Smooth muscle cell (in vitro differentiated cells): ENCODE results near the gene ZNF423. TPM values are rescaled to one million over a fixed set of nuclear protein-coding genes. Genes with fewer than 3 reads are reported as not detected.

Experiments used
- DNase-seq: peaks from one replicate; lab custom pipeline; 2025; ENCODE audit not compliant: unreplicated experiment; lab: John Stamatoyannopoulos, UW
- H2AFZ ChIP-seq: fragments of 200-600 bp; sonication (generic); 2 replicates; pipeline ENCODE4 v1.6.0; 2016; ENCODE audit warnings: antibody characterized with exemption, low read depth, mild to moderate bottlenecking
- H3F3A ChIP-seq: fragments of 200-600 bp; sonication (generic); 2 replicates; pipeline ENCODE4 v1.6.0; 2017; ENCODE audit warnings: antibody characterized with exemption, low read depth
- H3K27ac ChIP-seq: fragments of 200-600 bp; sonication (generic); 2 replicates; pipeline ENCODE4 v1.5.1; 2016; ENCODE audit warnings: low read depth, mild to moderate bottlenecking
- H3K27me3 ChIP-seq: fragments of 200-600 bp; sonication (generic); 2 replicates; pipeline ENCODE4 v1.6.1; 2016; ENCODE audit warnings: low read depth, mild to moderate bottlenecking
- H3K36me3 ChIP-seq: fragments of 200-600 bp; sonication (generic); 2 replicates; pipeline ENCODE4 v1.5.1; 2016; ENCODE audit warnings: low read depth
- H3K4me1 ChIP-seq: fragments of 200-600 bp; sonication (generic); 2 replicates; pipeline ENCODE4 v1.5.1; 2016; ENCODE audit warnings: low read depth
- H3K4me2 ChIP-seq: fragments of 200-600 bp; sonication (generic); 2 replicates; pipeline ENCODE4 v1.6.0; 2016; ENCODE audit warnings: mild to moderate bottlenecking
- H3K4me3 ChIP-seq: fragments of 200-600 bp; sonication (generic); 2 replicates; pipeline ENCODE4 v1.5.1; 2016; ENCODE audit warnings: mild to moderate bottlenecking
- H3K79me2 ChIP-seq: fragments of 200-600 bp; sonication (generic); 2 replicates; pipeline ENCODE4 v1.6.0; 2016; ENCODE audit warnings: low read depth, mild to moderate bottlenecking
- H3K9ac ChIP-seq: fragments of 200-600 bp; sonication (generic); 2 replicates; pipeline ENCODE4 v1.6.0; 2016; ENCODE audit warnings: low read depth
- H3K9me3 ChIP-seq: fragments of 200-600 bp; sonication (generic); replicated peaks from 2 replicates; pipeline ENCODE4 v1.5.1; 2016; ENCODE audit warnings: low read depth
- H4K20me1 ChIP-seq: fragments of 200-600 bp; sonication (generic); 2 replicates; pipeline ENCODE4 v1.6.0; 2016; ENCODE audit warnings: low read depth
- WGBS: methylation state at CpG from one replicate; pipeline ENCODE4 v1.1.7; 2016; ENCODE audit warnings: low lambda C conversion rate; 5-methylcytosine and 5-hydroxymethylcytosine counted together
- polyA plus RNA-seq: library from polyadenylated mRNA; unstranded; fragments of >200 nt; fragmentation: Nextera tagmentation; extraction: Ambion mirVana; gene quantifications from 2 replicates; pipeline ENCODE4 v1.2.1, GENCODE V29; 2016
- total RNA-seq: library from RNA; depleted of rRNA; stranded (reverse); fragments of >200 nt; gene quantifications from 2 replicates; pipeline ENCODE4 v1.2.3, GENCODE V29; 2014
- TF ChIP-seq, protein P1 (sequence below): fragments of 200-600 bp; sonication (generic); IDR thresholded peaks from 2 replicates; pipeline ENCODE4 v1.5.1; 2017; ENCODE audit warnings: borderline replicate concordance, mild to moderate bottlenecking, antibody characterized with exemption; ENCODE audit not compliant: insufficient read depth, poor library complexity, severe bottlenecking

Gene ZNF423
- total and polyA plus RNA-seq, 2 experiments from 2014 or later, result 6.9 to 7.0 TPM

DNA sequence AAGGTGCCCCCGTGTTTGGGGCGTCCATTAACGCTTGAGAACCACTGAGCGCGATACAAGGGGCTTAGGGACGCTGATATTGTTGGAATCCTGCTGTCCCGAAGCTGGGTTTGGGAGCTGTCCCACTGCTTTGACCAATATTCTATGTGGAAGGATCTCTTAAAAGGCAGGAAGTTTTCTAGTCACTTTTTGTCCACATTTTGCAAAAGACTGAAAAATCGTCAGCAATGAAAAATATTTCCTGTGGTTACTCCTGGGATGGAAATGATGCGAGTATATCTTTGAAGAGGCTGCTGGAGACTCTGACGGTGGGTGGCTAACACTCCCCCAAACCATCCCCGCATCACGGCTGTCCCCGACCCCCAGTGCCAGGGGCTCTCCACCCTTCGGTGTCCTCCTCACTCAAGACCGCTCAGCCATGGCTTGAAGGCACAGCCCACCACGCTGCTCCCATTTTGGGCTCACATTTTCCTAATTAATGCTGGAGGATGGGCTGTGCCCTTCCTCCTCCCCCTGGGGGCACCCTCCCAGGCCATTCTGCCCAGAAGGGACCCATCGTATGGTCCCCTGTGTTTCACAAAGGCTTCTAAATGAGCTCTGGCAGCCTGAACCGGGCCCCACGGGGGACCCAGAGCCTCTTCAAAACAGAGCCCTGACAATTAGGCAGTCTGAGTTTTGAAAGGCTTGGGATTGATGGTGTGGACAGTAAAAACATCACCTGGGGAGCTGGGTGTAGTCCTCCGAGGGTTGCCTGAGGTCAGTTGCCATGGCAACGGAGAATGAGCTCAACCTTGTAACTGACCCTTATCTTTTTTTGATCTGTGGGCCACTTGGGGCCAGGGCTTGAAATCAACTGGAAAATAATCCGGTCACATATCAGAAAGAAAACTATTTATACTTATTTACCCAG lies 323.7 kb downstream of the ZNF423 start:
- H3K27me3 ChIP-seq, result no peaks in the 10 kb centered on the region
- H3K9ac ChIP-seq, result no peak overlapping the region
- H3K79me2 ChIP-seq, result no peaks in the 10 kb centered on the region
- TF ChIP-seq, protein P1, sequence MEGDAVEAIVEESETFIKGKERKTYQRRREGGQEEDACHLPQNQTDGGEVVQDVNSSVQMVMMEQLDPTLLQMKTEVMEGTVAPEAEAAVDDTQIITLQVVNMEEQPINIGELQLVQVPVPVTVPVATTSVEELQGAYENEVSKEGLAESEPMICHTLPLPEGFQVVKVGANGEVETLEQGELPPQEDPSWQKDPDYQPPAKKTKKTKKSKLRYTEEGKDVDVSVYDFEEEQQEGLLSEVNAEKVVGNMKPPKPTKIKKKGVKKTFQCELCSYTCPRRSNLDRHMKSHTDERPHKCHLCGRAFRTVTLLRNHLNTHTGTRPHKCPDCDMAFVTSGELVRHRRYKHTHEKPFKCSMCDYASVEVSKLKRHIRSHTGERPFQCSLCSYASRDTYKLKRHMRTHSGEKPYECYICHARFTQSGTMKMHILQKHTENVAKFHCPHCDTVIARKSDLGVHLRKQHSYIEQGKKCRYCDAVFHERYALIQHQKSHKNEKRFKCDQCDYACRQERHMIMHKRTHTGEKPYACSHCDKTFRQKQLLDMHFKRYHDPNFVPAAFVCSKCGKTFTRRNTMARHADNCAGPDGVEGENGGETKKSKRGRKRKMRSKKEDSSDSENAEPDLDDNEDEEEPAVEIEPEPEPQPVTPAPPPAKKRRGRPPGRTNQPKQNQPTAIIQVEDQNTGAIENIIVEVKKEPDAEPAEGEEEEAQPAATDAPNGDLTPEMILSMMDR, result no peak
- peaks cover 9% of the 10 kb centered on the region for H4K20me1 ChIP-seq
- H2AFZ ChIP-seq, result no peak overlapping the region
- H3K4me2 ChIP-seq, result no peak overlapping the region
- peaks cover 23% of the 10 kb centered on the region for H3K4me1 ChIP-seq
- DNase-seq, result no peak
- H3K27ac ChIP-seq, result no peak overlapping the region
- no peaks in the 10 kb centered on the region for H3K9me3 ChIP-seq
- H3K36me3 ChIP-seq, result no peaks in the 10 kb centered on the region
- H3F3A ChIP-seq, result no peaks in the 10 kb centered on the region
- 80% methylated on average over 22 of the region's 22 CpGs for WGBS
- H3K4me3 ChIP-seq, result no peak overlapping the region

DNA sequence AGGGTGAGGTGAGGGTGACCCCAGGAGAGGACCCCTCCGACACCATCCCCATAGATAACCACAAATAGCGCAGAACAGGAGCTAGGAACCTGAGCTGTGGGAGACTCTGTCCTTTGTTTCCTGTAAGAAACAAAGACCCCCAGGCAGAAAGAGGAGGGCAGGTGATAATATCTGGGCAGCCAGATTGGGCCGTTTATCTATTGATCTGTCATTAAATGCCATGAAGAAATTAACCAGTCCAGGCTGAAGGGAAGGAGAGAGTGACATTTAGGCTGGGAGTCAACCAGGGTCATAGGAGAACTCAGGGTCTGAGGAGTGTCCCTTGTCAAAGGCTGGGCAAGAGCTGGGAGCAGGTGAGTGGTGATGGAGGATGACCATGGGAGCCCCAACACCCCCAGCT lies 324.5 kb downstream of the ZNF423 start:
- Histone ChIP-seq H3K27me3 (no peaks in the 10 kb centered on the region), H2AFZ (no peak overlapping the region), H3K36me3 (no peaks in the 10 kb centered on the region), H3F3A (no peaks in the 10 kb centered on the region), H4K20me1 (peaks cover 10% of the 10 kb centered on the region), H3K4me1 (peaks cover 23% of the 10 kb centered on the region), H3K4me3 (no peak overlapping the region), H3K9me3 (no peaks in the 10 kb centered on the region), H3K9ac (no peak overlapping the region), H3K79me2 (no peaks in the 10 kb centered on the region), H3K27ac (no peak overlapping the region), H3K4me2 (no peak overlapping the region)
- no peak for DNase-seq
- TF ChIP-seq, protein P1, result no peak
- 92% methylated on average over 3 of the region's 3 CpGs for WGBS

DNA sequence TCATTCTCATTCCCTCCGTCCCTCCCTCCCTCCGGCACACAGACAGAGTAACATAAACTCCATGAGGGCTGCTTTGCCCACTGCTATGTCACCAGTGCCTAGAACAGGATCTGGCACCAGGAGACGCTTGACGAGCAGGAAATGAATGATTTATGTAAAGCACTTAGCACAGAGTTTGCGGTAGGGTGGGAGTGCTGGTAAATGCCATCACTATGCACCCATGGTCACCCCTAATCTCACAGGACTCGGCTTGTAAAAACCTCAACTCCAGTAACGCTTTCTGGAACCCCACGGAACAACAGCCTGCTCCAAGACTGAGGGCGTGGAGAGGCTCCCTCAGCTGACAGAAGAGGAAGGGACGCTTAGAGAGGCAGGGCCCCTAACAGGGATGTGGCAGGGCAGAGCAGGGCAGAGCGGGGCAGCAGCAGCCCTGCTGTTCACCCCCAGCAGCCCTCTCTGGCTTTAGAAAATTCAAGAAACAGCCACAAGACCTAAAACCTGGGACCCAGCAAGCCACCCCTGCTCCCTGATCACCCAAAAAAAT lies 325.4 kb downstream of the ZNF423 start:
- Histone ChIP-seq H3K27me3 (no peaks in the 10 kb centered on the region), H3K9ac (no peak overlapping the region), H2AFZ (no peak overlapping the region), H3K79me2 (no peaks in the 10 kb centered on the region), H3K9me3 (no peaks in the 10 kb centered on the region), H3K36me3 (no peaks in the 10 kb centered on the region), H3K4me3 (no peak overlapping the region), H3K27ac (no peak overlapping the region), H3K4me1 (peaks cover 23% of the 10 kb centered on the region), H4K20me1 (peaks cover 10% of the 10 kb centered on the region), H3K4me2 (no peak overlapping the region), H3F3A (no peaks in the 10 kb centered on the region)
- TF ChIP-seq, protein P1, result no peak
- no peak for DNase-seq
- WGBS, result 66% methylated on average over 11 of the region's 11 CpGs
